Fibroblast of lung (primary cell): Measurements from ENCODE around the gene FXYD6.

Source experiments
- EZH2 ChIP-seq: IDR thresholded peaks from 2 replicates; pipeline ENCODE4 v1.5.1; 2012; ENCODE audit warnings: low read length, control low read depth, mild to moderate bottlenecking; ENCODE audit errors: missing control alignments
- TF ChIP-seq, protein P1 (sequence below), 2 donors: IDR thresholded peaks in 1 of 2; conservative IDR thresholded peaks in 1 of 2; 1 replicate in 1 of 2; 2 replicates in 1 of 2; pipeline ENCODE4 v1.5.1; 2011 to 2012; ENCODE audit warnings: low read length in 2 of 2, control low read depth in 1 of 2, inconsistent platforms in 1 of 2, low read depth in 1 of 2, mild to moderate bottlenecking in 1 of 2

DNA sequence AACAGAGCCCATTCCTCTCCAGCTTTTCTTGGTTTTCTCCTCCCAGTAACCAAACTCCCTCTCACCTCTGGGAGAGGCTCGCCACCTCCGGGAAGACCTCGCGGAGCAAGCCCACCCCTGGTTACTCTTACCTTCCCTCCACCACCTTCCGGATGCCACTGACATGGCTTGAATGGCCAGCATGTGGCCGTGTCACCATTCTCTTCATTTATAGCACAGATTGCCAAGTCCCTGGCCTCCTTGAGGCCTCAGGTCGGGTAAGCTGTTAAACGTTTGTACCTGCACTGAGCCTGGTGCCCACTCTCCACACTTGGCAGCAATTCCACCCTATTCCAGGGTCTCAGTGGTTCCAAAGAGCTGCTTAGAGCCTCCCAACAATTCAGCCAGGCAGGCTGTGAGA, 43.9 kb downstream of the FXYD6 start:
- TF ChIP-seq EZH2 = no peak
- TF ChIP-seq, protein P1, sequence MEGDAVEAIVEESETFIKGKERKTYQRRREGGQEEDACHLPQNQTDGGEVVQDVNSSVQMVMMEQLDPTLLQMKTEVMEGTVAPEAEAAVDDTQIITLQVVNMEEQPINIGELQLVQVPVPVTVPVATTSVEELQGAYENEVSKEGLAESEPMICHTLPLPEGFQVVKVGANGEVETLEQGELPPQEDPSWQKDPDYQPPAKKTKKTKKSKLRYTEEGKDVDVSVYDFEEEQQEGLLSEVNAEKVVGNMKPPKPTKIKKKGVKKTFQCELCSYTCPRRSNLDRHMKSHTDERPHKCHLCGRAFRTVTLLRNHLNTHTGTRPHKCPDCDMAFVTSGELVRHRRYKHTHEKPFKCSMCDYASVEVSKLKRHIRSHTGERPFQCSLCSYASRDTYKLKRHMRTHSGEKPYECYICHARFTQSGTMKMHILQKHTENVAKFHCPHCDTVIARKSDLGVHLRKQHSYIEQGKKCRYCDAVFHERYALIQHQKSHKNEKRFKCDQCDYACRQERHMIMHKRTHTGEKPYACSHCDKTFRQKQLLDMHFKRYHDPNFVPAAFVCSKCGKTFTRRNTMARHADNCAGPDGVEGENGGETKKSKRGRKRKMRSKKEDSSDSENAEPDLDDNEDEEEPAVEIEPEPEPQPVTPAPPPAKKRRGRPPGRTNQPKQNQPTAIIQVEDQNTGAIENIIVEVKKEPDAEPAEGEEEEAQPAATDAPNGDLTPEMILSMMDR (conservative IDR thresholded peaks at IDR 0.05 in 1 of 2, IDR thresholded peaks at IDR 0.05 in 1 of 2; ENCODE audit: low read depth in 1 of 2, low read length in 2 of 2) = no peak
